Hepatocyte (in vitro differentiated cells): ENCODE data around the gene B3GAT3. TPM values are rescaled to one million over a fixed set of nuclear protein-coding genes. Genes with fewer than 3 reads are reported as not detected.

Experiments
- DNase-seq: peaks from one replicate; pipeline ENCODE4 v3.0.0-alpha.2; 2016; ENCODE audit warnings: low spot score
- H2AFZ ChIP-seq: fragments of 200-600 bp; sonication (generic); 2 replicates; pipeline ENCODE4 v1.6.0; 2016; ENCODE audit warnings: antibody characterized with exemption, mild to moderate bottlenecking
- H3K27ac ChIP-seq: fragments of 200-600 bp; sonication (generic); 2 replicates; pipeline ENCODE4 v1.5.1; 2016; ENCODE audit warnings: mild to moderate bottlenecking
- H3K27me3 ChIP-seq: fragments of 200-600 bp; sonication (generic); 2 replicates; pipeline ENCODE4 v1.6.1; 2016
- H3K36me3 ChIP-seq: fragments of 200-600 bp; sonication (generic); replicated peaks from 2 replicates; pipeline ENCODE4 v1.5.1; 2016; ENCODE audit warnings: low read depth; ENCODE audit not compliant: insufficient read depth
- H3K4me1 ChIP-seq: fragments of 200-600 bp; sonication (generic); 2 replicates; pipeline ENCODE4 v1.5.1; 2016; ENCODE audit warnings: mild to moderate bottlenecking, moderate library complexity; ENCODE audit not compliant: insufficient read depth
- H3K4me2 ChIP-seq: fragments of 200-600 bp; sonication (generic); 2 replicates; pipeline ENCODE4 v1.6.0; 2016
- H3K4me3 ChIP-seq: fragments of 200-600 bp; sonication (generic); 2 replicates; pipeline ENCODE4 v1.5.1; 2016; ENCODE audit warnings: mild to moderate bottlenecking
- H3K79me2 ChIP-seq: fragments of 200-600 bp; sonication (generic); 2 replicates; pipeline ENCODE4 v1.6.0; 2017; ENCODE audit warnings: mild to moderate bottlenecking
- H3K9me2 ChIP-seq: fragments of 200-600 bp; sonication (generic); replicated peaks from 2 replicates; pipeline ENCODE4 v1.6.0; 2017; ENCODE audit warnings: mild to moderate bottlenecking; ENCODE audit not compliant: insufficient read depth
- H3K9me3 ChIP-seq: fragments of 200-600 bp; sonication (generic); 2 replicates; pipeline ENCODE4 v1.5.1; 2016; ENCODE audit warnings: low read depth, mild to moderate bottlenecking
- H4K20me1 ChIP-seq: fragments of 200-600 bp; sonication (generic); 2 replicates; pipeline ENCODE4 v1.6.0; 2016; ENCODE audit warnings: mild to moderate bottlenecking; ENCODE audit not compliant: insufficient read depth, poor library complexity, severe bottlenecking
- EZH2 ChIP-seq: fragments of 200-600 bp; sonication (generic); IDR thresholded peaks from 2 replicates; pipeline ENCODE4 v1.6.1; 2016; ENCODE audit warnings: antibody characterized with exemption, mild to moderate bottlenecking, borderline replicate concordance
- EZH2phosphoT487 ChIP-seq: fragments of 200-600 bp; sonication (generic); IDR thresholded peaks from one replicate; pipeline ENCODE4 v1.6.1; 2018; ENCODE audit warnings: antibody characterized with exemption, mild to moderate bottlenecking, low read depth, moderate library complexity; ENCODE audit not compliant: unreplicated experiment, severe bottlenecking
- WGBS: methylation state at CpG from one replicate; pipeline ENCODE4 v1.1.6; 2016; ENCODE audit warnings: low lambda C conversion rate; ENCODE audit errors: missing lambda C conversion rate; 5-methylcytosine and 5-hydroxymethylcytosine counted together
- polyA plus RNA-seq: library from polyadenylated mRNA; unstranded; fragments of >200 nt; fragmentation: Nextera tagmentation; extraction: Ambion mirVana; gene quantifications from 2 replicates; pipeline ENCODE4 v1.2.1, GENCODE V29; 2016
- total RNA-seq: library from RNA; depleted of rRNA; stranded (reverse); fragments of >200 nt; gene quantifications from 2 replicates; pipeline ENCODE4 v1.2.3, GENCODE V29; 2014
- TF ChIP-seq, protein P1 (sequence below): fragments of 200-600 bp; sonication (generic); IDR thresholded peaks from 2 replicates; pipeline ENCODE4 v1.5.1; 2016; ENCODE audit warnings: antibody characterized with exemption, mild to moderate bottlenecking; ENCODE audit not compliant: poor library complexity

Gene B3GAT3
- total and polyA plus RNA-seq, 2 experiments from 2014 or later = 32.3 to 61.4 TPM

DNA sequence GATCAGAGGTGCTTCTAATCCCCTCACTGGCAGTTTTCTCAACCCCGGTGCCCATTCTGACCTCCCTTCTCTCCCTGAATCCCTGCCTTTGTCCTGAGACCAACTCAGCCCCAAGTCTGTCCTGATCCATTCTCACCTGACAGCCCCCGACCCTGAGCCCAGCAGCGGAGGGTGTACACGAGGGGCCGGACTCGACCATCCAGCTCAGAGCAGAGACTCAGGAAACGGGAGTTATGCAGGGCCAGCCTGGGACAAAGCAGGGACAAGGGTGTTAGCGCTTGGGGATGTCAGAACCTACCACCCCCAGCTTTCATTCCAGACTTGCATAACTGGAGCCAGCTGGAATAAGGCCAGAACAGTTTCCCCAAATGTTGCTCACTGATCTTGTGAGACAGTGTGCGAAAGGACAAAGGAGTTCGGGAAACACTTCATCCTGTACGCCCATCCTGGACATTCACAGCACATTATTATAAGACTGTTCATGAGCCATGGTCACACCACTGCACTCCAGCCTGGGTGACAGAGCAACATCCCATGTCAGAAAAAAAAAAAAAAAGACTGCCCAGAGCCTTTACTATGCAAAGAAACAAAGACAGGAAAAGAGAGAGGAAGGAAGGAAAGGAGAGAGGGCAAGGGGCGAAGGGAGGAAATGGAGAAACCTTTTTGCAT is 44.6 kb downstream of the B3GAT3 start:
- H2AFZ ChIP-seq = no peak overlapping the region
- H3K79me2 ChIP-seq = peaks cover 31% of the 10 kb centered on the region
- H3K4me1 ChIP-seq = peaks cover 24% of the 10 kb centered on the region
- no peak for DNase-seq
- H3K4me2 ChIP-seq = peak overlapping the region; percentile 10
- H3K27ac ChIP-seq = peak overlapping the region; percentile 67
- no peaks in the 10 kb centered on the region for H3K27me3 ChIP-seq
- peaks cover 7% of the 10 kb centered on the region for H4K20me1 ChIP-seq
- H3K9me3 ChIP-seq = no peaks in the 10 kb centered on the region
- H3K9me2 ChIP-seq = no peaks in the 10 kb centered on the region
- no peak overlapping the region for H3K4me3 ChIP-seq
- H3K36me3 ChIP-seq = no peaks in the 10 kb centered on the region
- TF ChIP-seq, protein P1, sequence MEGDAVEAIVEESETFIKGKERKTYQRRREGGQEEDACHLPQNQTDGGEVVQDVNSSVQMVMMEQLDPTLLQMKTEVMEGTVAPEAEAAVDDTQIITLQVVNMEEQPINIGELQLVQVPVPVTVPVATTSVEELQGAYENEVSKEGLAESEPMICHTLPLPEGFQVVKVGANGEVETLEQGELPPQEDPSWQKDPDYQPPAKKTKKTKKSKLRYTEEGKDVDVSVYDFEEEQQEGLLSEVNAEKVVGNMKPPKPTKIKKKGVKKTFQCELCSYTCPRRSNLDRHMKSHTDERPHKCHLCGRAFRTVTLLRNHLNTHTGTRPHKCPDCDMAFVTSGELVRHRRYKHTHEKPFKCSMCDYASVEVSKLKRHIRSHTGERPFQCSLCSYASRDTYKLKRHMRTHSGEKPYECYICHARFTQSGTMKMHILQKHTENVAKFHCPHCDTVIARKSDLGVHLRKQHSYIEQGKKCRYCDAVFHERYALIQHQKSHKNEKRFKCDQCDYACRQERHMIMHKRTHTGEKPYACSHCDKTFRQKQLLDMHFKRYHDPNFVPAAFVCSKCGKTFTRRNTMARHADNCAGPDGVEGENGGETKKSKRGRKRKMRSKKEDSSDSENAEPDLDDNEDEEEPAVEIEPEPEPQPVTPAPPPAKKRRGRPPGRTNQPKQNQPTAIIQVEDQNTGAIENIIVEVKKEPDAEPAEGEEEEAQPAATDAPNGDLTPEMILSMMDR = no peak
- TF ChIP-seq EZH2phosphoT487 = no peak
- no peak for TF ChIP-seq EZH2
- 78% methylated on average over 12 of the region's 12 CpGs for WGBS

DNA sequence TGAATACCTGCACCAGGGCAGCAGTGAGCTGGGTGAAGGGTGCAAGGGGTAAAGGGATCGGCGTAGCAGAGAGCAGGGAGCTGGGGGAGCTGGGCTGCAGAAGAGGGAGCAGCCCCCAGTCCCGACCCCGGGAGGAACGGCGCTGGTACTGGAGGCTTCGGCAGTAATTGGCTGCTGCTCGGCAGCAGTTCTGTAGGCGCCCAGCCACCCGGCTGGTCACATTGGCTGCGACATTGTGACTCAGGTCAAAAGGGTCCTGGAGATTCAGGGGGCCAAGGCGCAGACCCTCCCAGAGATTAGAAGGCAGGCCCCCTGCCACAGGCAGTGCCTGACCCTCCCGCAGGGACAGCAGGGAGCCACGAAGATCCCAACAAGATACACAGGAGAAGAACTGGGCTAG is 45.9 kb downstream of the B3GAT3 start:
- H3K9me2 ChIP-seq = no peaks in the 10 kb centered on the region
- H2AFZ ChIP-seq = no peak overlapping the region
- no peak for DNase-seq
- peaks cover 31% of the 10 kb centered on the region for H3K4me1 ChIP-seq
- H3K4me3 ChIP-seq = no peak overlapping the region
- no peaks in the 10 kb centered on the region for H3K9me3 ChIP-seq
- H3K4me2 ChIP-seq = peak overlapping the region; percentile 85
- peaks cover 14% of the 10 kb centered on the region for H4K20me1 ChIP-seq
- H3K79me2 ChIP-seq = peaks cover 45% of the 10 kb centered on the region
- TF ChIP-seq EZH2 = no peak
- TF ChIP-seq, protein P1 = no peak
- TF ChIP-seq EZH2phosphoT487 = no peak
- no peaks in the 10 kb centered on the region for H3K36me3 ChIP-seq
- H3K27me3 ChIP-seq = no peaks in the 10 kb centered on the region
- WGBS = 91% methylated on average over 14 of the region's 14 CpGs
- peak overlapping the region; percentile 89 for H3K27ac ChIP-seq

DNA sequence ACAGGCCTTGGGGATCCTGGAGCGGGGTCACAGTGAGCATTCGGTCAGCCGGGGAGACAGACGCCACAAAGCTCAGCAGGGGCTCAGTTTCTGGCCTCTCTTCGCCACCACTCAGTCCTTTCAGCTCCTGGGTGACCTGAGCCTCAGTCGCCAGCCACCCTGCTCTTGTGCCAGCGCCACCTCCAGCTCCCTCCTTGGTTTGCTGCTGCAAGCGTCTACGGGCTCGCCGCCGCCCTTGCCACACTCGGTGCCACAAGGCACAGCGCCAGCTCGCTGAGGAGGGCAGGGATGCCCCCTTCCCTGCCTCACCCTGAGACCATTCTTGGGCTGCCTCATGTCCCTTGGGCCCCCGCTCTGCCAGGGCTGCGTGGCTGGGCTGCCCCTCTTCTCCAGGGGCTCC is 46.6 kb downstream of the B3GAT3 start:
- TF ChIP-seq, protein P1 = no peak
- TF ChIP-seq EZH2phosphoT487 = no peak
- no peak for TF ChIP-seq EZH2
- Histone ChIP-seq H3K4me2 (peak overlapping the region; percentile 85), H2AFZ (peak overlapping the region; percentile 42), H3K27ac (peak overlapping the region; percentile 89), H3K27me3 (no peaks in the 10 kb centered on the region), H3K9me3 (no peaks in the 10 kb centered on the region), H3K9me2 (no peaks in the 10 kb centered on the region), H3K4me3 (peak overlapping the region; percentile 56), H3K36me3 (no peaks in the 10 kb centered on the region), H3K79me2 (peaks cover 52% of the 10 kb centered on the region), H3K4me1 (peaks cover 31% of the 10 kb centered on the region), H4K20me1 (peaks cover 17% of the 10 kb centered on the region)
- 73% methylated on average over 16 of the region's 17 CpGs for WGBS
- no peak for DNase-seq
